ENCODE data around the gene WDPCP. TPM values are rescaled to one million over a fixed set of nuclear protein-coding genes. Genes with fewer than 3 reads are reported as not detected.
"Not testable (repeated sequence)": the region's sequence is repeated elsewhere in the genome, so short reads cannot be mapped to it uniquely, and the experiment has no call there.

WDPCP gene
- total RNA-seq, 4 donors from 2014 or later = 7.8 to 23.7 (median 10.7) TPM

- H3K9me3 ChIP-seq = no peaks in the 10 kb centered on the region
- no peak for DNase-seq (ENCODE audit: extremely low spot score)
- H3K27ac ChIP-seq (replicated peaks in 1 of 4) = no peak overlapping the region
- TF ChIP-seq EP300 (IDR thresholded peaks at IDR 0.05) = no peak
- no peak for TF ChIP-seq POLR2A (IDR thresholded peaks at IDR 0.05; ENCODE audit: low read depth)
- intact Hi-C loops (cut with DNase I) = no loop called here
- H3K4me1 ChIP-seq = peaks cover 0 to 4% (median 0%) of the 10 kb centered on the region in 4 donors
- WGBS = 90% methylated on average over 2 of the region's 2 CpGs
- no peaks in the 10 kb centered on the region for H3K27me3 ChIP-seq
- H3K36me3 ChIP-seq = no peaks in the 10 kb centered on the region
- H3K4me3 ChIP-seq = no peak overlapping the region
Observed at GRCh38 chr2:63572001-63572400, 16.3 kb downstream of the WDPCP start.

DNA sequence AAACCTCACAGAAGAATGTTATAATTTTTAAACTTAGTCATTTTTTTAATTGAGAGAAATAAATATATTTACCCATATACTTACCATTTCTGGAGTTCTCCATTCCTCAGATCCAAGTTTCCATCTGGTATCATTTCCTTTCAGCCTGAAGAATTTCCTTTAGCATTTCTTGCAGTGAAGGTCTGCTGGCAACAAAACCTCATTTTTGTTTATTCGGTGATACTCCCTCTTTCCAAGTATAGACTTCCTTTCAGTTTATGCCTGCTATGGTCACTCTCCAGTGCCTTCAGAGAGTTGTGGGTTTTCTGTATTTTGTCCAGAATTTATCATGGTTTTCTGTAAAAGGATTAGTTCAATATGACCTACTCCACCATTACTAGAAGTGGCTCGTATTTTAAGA lies 17.0 kb downstream of the WDPCP start:
- Histone ChIP-seq H3K27ac (replicated peaks in 1 of 4) (no peak overlapping the region), H3K4me3 (no peak overlapping the region), H3K9me3 (no peaks in the 10 kb centered on the region), H3K27me3 (no peaks in the 10 kb centered on the region), H3K4me1 (peaks cover 0 to 4% (median 0%) of the 10 kb centered on the region in 4 donors), H3K36me3 (no peaks in the 10 kb centered on the region)
- TF ChIP-seq, protein P1, sequence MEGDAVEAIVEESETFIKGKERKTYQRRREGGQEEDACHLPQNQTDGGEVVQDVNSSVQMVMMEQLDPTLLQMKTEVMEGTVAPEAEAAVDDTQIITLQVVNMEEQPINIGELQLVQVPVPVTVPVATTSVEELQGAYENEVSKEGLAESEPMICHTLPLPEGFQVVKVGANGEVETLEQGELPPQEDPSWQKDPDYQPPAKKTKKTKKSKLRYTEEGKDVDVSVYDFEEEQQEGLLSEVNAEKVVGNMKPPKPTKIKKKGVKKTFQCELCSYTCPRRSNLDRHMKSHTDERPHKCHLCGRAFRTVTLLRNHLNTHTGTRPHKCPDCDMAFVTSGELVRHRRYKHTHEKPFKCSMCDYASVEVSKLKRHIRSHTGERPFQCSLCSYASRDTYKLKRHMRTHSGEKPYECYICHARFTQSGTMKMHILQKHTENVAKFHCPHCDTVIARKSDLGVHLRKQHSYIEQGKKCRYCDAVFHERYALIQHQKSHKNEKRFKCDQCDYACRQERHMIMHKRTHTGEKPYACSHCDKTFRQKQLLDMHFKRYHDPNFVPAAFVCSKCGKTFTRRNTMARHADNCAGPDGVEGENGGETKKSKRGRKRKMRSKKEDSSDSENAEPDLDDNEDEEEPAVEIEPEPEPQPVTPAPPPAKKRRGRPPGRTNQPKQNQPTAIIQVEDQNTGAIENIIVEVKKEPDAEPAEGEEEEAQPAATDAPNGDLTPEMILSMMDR (IDR thresholded peaks at IDR 0.05) = no peak
- no peak for TF ChIP-seq POLR2A (IDR thresholded peaks at IDR 0.05; ENCODE audit: low read depth)
- TF ChIP-seq EP300 (IDR thresholded peaks at IDR 0.05) = no peak
- TF ChIP-seq POLR2AphosphoS5 (IDR thresholded peaks at IDR 0.05) = no peak
- intact Hi-C loops (cut with DNase I) = no loop called here
- 67% methylated on average over 2 of the region's 2 CpGs for WGBS
- no peak for DNase-seq (ENCODE audit: extremely low spot score)

DNA sequence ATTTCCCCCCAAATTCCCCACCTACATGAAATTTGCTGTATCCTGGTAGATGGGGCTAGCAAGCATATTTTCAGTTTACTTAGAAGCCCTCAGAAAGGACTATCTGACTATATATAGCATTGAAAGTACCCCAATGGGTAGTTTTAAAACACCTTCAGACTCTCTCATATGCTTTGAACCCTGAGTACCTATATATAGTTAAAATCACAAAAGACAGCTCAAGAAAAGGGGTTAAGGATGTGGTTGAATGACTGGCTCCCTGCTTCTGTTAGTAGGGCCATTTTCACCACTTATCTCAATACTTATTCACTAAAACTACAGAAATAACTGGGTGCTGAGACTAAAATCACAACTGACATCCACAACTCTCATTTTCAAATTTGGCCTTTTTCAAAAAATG lies 18.5 kb downstream of the WDPCP start:
- DNase-seq (ENCODE audit: extremely low spot score) = no peak
- Histone ChIP-seq H3K4me3 (no peak overlapping the region), H3K4me1 (peaks cover 0 to 4% (median 0%) of the 10 kb centered on the region in 4 donors), H3K27ac (replicated peaks in 1 of 4) (no peak overlapping the region), H3K9me3 (no peaks in the 10 kb centered on the region), H3K36me3 (no peaks in the 10 kb centered on the region), H3K27me3 (no peaks in the 10 kb centered on the region)
- intact Hi-C loops (cut with DNase I) = no loop called here
- TF ChIP-seq, protein P1 (IDR thresholded peaks at IDR 0.05) = no peak
- TF ChIP-seq POLR2A (IDR thresholded peaks at IDR 0.05; ENCODE audit: low read depth) (no peak), POLR2AphosphoS5 (IDR thresholded peaks at IDR 0.05) (no peak), EP300 (IDR thresholded peaks at IDR 0.05) (no peak)

GRCh38 chr2:63562751-63563150 lies 25.5 kb downstream of the WDPCP start:
- peaks cover 0 to 16% (median 0%) of the 10 kb centered on the region in 4 donors for H3K9me3 ChIP-seq
- no peak overlapping the region for H3K27ac ChIP-seq (replicated peaks in 1 of 4)
- no peak for DNase-seq (ENCODE audit: extremely low spot score)
- TF ChIP-seq POLR2A (IDR thresholded peaks at IDR 0.05; ENCODE audit: low read depth) (no peak), EP300 (IDR thresholded peaks at IDR 0.05) (no peak), POLR2AphosphoS5 (IDR thresholded peaks at IDR 0.05) (no peak)
- TF ChIP-seq, protein P1 (IDR thresholded peaks at IDR 0.05) = no peak
- H3K36me3 ChIP-seq = no peaks in the 10 kb centered on the region
- intact Hi-C loops (cut with DNase I) = no loop called here
- no peak overlapping the region for H3K4me3 ChIP-seq
- H3K4me1 ChIP-seq = no peaks in the 10 kb centered on the region
- no peaks in the 10 kb centered on the region for H3K27me3 ChIP-seq

GRCh38 chr2:63558922-63559321 lies 29.4 kb downstream of the WDPCP start:
- 65% methylated on average over 3 of the region's 3 CpGs for WGBS

GRCh38 chr2:63557819-63558218 lies 30.5 kb downstream of the WDPCP start:
- intact Hi-C loops (cut with DNase I); H3K4me3 ChIP-seq: not testable (repeated sequence)
- peaks cover 0 to 20% (median 0%) of the 10 kb centered on the region in 4 donors for H3K9me3 ChIP-seq

More at GRCh38 chr2:63558922-63559321, 29.4 kb downstream of the WDPCP start:
- H3K36me3 ChIP-seq; H3K4me3 ChIP-seq; H3K4me1 ChIP-seq; H3K27me3 ChIP-seq; intact Hi-C loops (cut with DNase I); DNase-seq (ENCODE audit: extremely low spot score); H3K27ac ChIP-seq (replicated peaks in 1 of 4): not testable (repeated sequence)
- H3K9me3 ChIP-seq = peaks cover 0 to 20% (median 0%) of the 10 kb centered on the region in 4 donors

More at GRCh38 chr2:63557819-63558218, 30.5 kb downstream of the WDPCP start:
- H3K4me1 ChIP-seq; DNase-seq (ENCODE audit: extremely low spot score); H3K27ac ChIP-seq (replicated peaks in 1 of 4); H3K27me3 ChIP-seq; H3K36me3 ChIP-seq: not testable (repeated sequence)

Data from esophagus muscularis mucosa (tissue), 4 donors.